Fibroblast of skin of abdomen (primary cell): ENCODE results near the gene SLC2A13.

ENCODE experiments used
- DNase-seq: peaks from one replicate; pipeline ENCODE4 v3.0.0-alpha.2; 2013

SLC2A13 gene

GRCh38 chr12:39990122-39991101 lies 115.5 kb downstream of the SLC2A13 start:
- DNase-seq = peak; percentile 36

- DNase-seq = no peak
Measured at GRCh38 chr12:39989501-39989900, 116.4 kb downstream of the SLC2A13 start.

GRCh38 chr12:39988574-39988973 lies 117.3 kb downstream of the SLC2A13 start:
- DNase-seq = no peak

- DNase-seq = no peak
Measured at GRCh38 chr12:39986674-39987073, 119.2 kb downstream of the SLC2A13 start.

GRCh38 chr12:39984670-39985069 lies 121.2 kb downstream of the SLC2A13 start:
- DNase-seq = no peak

- DNase-seq = peak; percentile 24
Measured at GRCh38 chr12:39975374-39975918, 130.4 kb downstream of the SLC2A13 start.

- peak; percentile 37 for DNase-seq
Measured at GRCh38 chr12:39972119-39972518, 133.8 kb downstream of the SLC2A13 start.

- DNase-seq = no peak
Measured at GRCh38 chr12:39971348-39971747, 134.5 kb downstream of the SLC2A13 start.

GRCh38 chr12:39966721-39967120 lies 139.2 kb downstream of the SLC2A13 start:
- no peak for DNase-seq

GRCh38 chr12:39966256-39966655 lies 139.6 kb downstream of the SLC2A13 start:
- DNase-seq = no peak

GRCh38 chr12:39959467-39959866 lies 146.4 kb downstream of the SLC2A13 start:
- no peak for DNase-seq

- no peak for DNase-seq
Measured at GRCh38 chr12:39959031-39959430, 146.8 kb downstream of the SLC2A13 start.

GRCh38 chr12:39958377-39958776 lies 147.5 kb downstream of the SLC2A13 start:
- DNase-seq = no peak

- no peak for DNase-seq
Measured at GRCh38 chr12:39956725-39957124, 149.2 kb downstream of the SLC2A13 start.

GRCh38 chr12:39946361-39947280 lies 159.3 kb downstream of the SLC2A13 start:
- no peak for DNase-seq

GRCh38 chr12:39937119-39937518 lies 168.8 kb downstream of the SLC2A13 start:
- DNase-seq = no peak

GRCh38 chr12:39935839-39936238 lies 170.0 kb downstream of the SLC2A13 start:
- no peak for DNase-seq

- peak; percentile 27 for DNase-seq
Measured at GRCh38 chr12:39935275-39935674, 170.6 kb downstream of the SLC2A13 start.

GRCh38 chr12:39931857-39932256 lies 174.0 kb downstream of the SLC2A13 start:
- no peak for DNase-seq

GRCh38 chr12:39931231-39931630 lies 174.7 kb downstream of the SLC2A13 start:
- no peak for DNase-seq

- no peak for DNase-seq
Measured at GRCh38 chr12:39930101-39930500, 175.8 kb downstream of the SLC2A13 start.

GRCh38 chr12:39928181-39928899 lies 177.5 kb downstream of the SLC2A13 start:
- DNase-seq = no peak
